ENCODE data around the gene SNX5. TPM values are rescaled to one million over a fixed set of nuclear protein-coding genes. Genes with fewer than 3 reads are reported as not detected.
A peak's percentile ranks its signal among the peaks of the same experiment; 100 is the strongest.

SNX5 gene
- total RNA-seq = 125 and 139 TPM in 2 replicates

DNA sequence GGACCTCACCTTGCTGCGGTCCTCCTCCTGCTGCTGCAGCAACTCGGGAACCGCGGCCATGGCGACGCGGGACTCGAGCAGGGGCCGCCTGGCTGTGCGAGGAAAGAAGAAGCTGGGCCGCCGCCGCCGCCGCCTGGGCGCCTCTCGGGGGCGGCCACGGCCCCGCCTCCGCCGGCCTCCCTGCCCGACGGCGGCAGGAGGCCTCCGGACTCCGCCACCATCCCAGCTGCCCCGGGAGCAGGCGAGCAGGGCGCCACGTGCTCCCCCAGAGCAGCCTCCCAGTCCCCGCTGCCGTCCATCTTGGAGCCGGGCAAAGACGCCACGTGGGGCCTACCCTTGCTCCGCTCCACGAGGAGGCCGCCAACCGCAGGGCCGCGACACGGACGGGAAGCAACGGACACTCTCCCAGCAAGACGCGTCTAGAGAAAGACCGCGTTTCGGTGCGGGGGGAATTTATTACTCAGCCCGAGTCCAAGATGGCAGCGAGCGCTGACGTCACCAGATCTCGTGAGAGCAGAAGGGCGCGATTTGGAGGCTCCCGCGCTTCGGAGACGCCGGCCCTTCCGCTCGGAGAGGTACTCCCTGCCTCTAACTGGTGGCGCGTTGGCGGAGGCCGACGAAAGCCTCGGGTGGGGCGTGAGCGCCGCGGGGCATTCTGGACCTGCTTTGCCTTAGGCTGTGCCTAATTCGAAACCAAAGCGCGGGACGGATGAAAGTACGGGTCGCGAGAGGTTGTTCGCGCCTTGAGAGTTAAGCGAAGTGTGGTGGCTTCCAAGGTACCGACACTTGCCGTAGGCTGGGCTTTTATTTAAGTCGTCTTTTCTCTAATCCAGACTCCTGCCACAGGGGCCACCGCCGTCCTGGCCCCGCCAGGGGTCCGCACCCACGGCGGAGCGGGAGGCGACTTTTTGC lies at the start of gene SNX5, which contains the start of gene MGME1:
Gene SNX5 (minus strand): TSS at position 429 of the 912 bp plus-strand sequence. CDS start 369 bp downstream, at position 60.
Gene MGME1 (plus strand): TSS at position 653 of the 912 bp plus-strand sequence. CDS start 842 bp downstream, outside the sequence.
- Mint-ChIP-seq H3K4me1 (peaks cover 78% of the 10 kb centered on the region), H3K36me3 (ENCODE audit: low read depth) (peaks cover 44% of the 10 kb centered on the region)
- TF ChIP-seq, protein P1, sequence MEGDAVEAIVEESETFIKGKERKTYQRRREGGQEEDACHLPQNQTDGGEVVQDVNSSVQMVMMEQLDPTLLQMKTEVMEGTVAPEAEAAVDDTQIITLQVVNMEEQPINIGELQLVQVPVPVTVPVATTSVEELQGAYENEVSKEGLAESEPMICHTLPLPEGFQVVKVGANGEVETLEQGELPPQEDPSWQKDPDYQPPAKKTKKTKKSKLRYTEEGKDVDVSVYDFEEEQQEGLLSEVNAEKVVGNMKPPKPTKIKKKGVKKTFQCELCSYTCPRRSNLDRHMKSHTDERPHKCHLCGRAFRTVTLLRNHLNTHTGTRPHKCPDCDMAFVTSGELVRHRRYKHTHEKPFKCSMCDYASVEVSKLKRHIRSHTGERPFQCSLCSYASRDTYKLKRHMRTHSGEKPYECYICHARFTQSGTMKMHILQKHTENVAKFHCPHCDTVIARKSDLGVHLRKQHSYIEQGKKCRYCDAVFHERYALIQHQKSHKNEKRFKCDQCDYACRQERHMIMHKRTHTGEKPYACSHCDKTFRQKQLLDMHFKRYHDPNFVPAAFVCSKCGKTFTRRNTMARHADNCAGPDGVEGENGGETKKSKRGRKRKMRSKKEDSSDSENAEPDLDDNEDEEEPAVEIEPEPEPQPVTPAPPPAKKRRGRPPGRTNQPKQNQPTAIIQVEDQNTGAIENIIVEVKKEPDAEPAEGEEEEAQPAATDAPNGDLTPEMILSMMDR (IDR thresholded peaks at IDR 0.05) = no peak

DNA sequence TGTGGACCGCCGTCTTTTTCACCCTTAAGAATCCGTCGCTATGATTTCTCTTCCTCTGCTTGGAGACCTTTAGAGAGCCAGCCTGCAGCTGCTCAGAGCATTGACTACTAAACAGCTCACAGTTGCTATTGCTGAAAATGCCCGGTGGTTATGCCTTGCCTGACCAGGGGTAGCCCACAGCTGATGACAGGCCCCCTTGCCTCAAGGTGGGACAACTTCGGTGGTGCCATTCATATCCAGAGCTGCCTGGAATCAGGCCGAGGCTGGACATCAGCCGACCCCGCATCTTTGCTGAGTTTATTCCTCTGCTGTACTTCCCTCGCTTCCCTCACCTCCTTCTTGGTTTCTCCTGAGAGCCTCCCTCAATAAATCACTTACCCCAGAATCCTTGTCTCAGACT lies 49.5 kb upstream of the SNX5 start:
- Mint-ChIP-seq H3K4me1 (peaks cover 3% of the 10 kb centered on the region), H3K27ac (no peak overlapping the region), H3K27me3 (no peaks in the 10 kb centered on the region), H3K9me3 (no peaks in the 10 kb centered on the region), H3K4me3 (no peak overlapping the region), H3K36me3 (ENCODE audit: low read depth) (no peaks in the 10 kb centered on the region)
- ChIA-PET CTCF (interaction anchor here (0.9 to 1.7 kb wide), 5 partner anchors 12 to 118 kb away, joined by 3 to 4 read pairs (median 3); no protein-coding TSS in a partner anchor), POLR2A (no interaction called here)
- intact Hi-C loops (cut with micrococcal nuclease) = no loop called here
- ATAC-seq (ENCODE audit: low read depth) = no peak
- DNase-seq = no peak
- TF ChIP-seq, protein P1 (IDR thresholded peaks at IDR 0.05) = no peak

More for the DNA sequence above, at the start of gene SNX5, which contains the start of gene MGME1:
- Mint-ChIP-seq H3K4me3 (peak within 1 kb of the TSS; percentile 97), H3K9me3 (no peaks in the 10 kb centered on the region), H3K27ac (peak within 1 kb of the TSS; percentile 97), H3K27me3 (no peaks in the 10 kb centered on the region)
- POLR2A ChIA-PET = interaction anchor here (0.6 to 5.3 kb wide), 15 partner anchors 8 to 539 kb away, joined by 3 to 96 read pairs (median 4); partner anchors contain the start of genes DSTN, DZANK1, KAT14 and PET117
- DNase-seq (peak; percentile 98), ATAC-seq (ENCODE audit: low read depth) (peak; percentile 83)
- CTCF ChIA-PET = interaction anchor here (1.0 to 1.6 kb wide), 3 partner anchors 16 to 30 kb away, joined by 3 to 5 read pairs (median 4); no protein-coding TSS in a partner anchor
- intact Hi-C loops (cut with micrococcal nuclease) = loop anchor here (1.0 to 10.0 kb wide), 15 partner anchors 28 to 1946 kb away; partner anchors contain the start of genes DSTN, DZANK1, KAT14 and PET117

DNA sequence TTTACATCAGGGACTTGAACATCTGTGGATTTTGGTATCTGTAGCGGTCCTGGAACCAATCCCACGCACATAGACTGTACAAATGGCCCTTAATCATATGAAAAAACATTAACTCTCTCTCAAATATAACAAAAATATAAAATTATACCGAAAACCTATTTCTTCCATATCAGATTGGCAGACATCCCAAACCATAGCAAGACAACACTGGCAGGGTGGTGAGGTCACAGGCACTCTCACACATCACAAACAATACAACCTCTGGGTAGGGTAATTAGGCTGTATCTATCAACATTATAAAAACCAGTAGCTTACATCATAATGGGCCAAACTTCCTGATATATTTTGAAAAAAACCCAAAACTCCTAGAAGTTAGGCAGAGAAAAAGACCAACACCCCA lies 48.2 kb upstream of the SNX5 start:
- Mint-ChIP-seq H3K27ac (no peak overlapping the region), H3K36me3 (ENCODE audit: low read depth) (no peaks in the 10 kb centered on the region), H3K4me1 (peaks cover 3% of the 10 kb centered on the region), H3K4me3 (no peak overlapping the region), H3K9me3 (no peaks in the 10 kb centered on the region), H3K27me3 (no peaks in the 10 kb centered on the region)
- DNase-seq (no peak), ATAC-seq (ENCODE audit: low read depth) (no peak)
- CTCF ChIA-PET = interaction anchor here (0.8 to 1.6 kb wide), 3 partner anchors 11 to 336 kb away, joined by 3 to 4 read pairs (median 3); no protein-coding TSS in a partner anchor
- POLR2A ChIA-PET = no interaction called here
- intact Hi-C loops (cut with micrococcal nuclease) = no loop called here
- TF ChIP-seq, protein P1 (IDR thresholded peaks at IDR 0.05) = no peak

DNA sequence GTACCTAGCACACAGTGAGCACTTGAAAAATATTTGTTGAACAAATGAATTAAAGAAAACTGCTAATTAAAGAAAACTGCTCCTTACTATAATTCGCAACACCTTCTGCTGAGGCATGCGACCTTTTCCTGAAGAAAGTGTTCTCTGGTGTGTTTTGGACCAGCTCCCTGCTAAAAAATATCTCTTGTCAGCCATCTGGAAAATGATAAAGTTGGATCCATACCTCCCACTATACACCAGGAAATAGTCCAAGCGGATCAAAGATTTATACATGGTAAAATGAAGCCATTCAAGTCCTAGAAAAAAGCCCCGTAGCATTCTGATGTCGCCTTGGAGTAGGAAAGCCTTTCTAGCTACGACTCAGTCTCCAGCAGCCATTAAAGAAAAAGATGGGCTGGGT lies 45.8 kb upstream of the SNX5 start:
- TF ChIP-seq, protein P1 (IDR thresholded peaks at IDR 0.05) = no peak
- no peaks in the 10 kb centered on the region for H3K9me3 Mint-ChIP-seq
- DNase-seq (no peak), ATAC-seq (ENCODE audit: low read depth) (no peak)
- CTCF ChIA-PET = no interaction called here
- no peaks in the 10 kb centered on the region for H3K36me3 Mint-ChIP-seq (ENCODE audit: low read depth)
- H3K4me3 Mint-ChIP-seq = no peak overlapping the region
- H3K27me3 Mint-ChIP-seq = no peaks in the 10 kb centered on the region
- H3K4me1 Mint-ChIP-seq = peaks cover 3% of the 10 kb centered on the region
- POLR2A ChIA-PET = no interaction called here
- no peak overlapping the region for H3K27ac Mint-ChIP-seq
- intact Hi-C loops (cut with micrococcal nuclease) = no loop called here

DNA sequence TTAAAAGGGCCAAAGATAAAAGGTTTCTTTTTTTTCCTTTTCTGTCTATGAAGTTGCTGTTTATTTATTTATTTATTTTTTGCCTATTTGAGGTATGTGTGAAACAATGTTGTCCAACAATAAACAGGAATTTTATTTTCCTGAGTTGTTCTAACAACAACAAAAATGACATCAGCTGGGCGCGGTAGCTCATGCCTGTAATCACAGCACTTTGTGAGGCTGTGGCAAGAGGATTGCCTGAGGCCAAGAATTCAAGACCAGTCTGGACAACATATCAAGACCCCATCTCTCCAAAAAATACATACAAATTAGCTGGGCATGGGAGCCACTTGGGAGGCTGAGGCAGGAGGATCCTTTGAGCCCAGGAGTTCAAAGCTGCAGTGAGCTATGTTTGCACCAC lies 44.3 kb upstream of the SNX5 start:
- intact Hi-C loops (cut with micrococcal nuclease) = no loop called here
- DNase-seq = no peak
- Mint-ChIP-seq H3K4me3 (no peak overlapping the region), H3K36me3 (ENCODE audit: low read depth) (no peaks in the 10 kb centered on the region), H3K27ac (no peak overlapping the region), H3K4me1 (no peaks in the 10 kb centered on the region), H3K9me3 (no peaks in the 10 kb centered on the region), H3K27me3 (no peaks in the 10 kb centered on the region)
- ATAC-seq (ENCODE audit: low read depth) = no peak
- CTCF ChIA-PET = interaction anchor here (0.6 to 1.1 kb wide), 2 partner anchors 14 to 1412 kb away, joined by 3 to 6 read pairs; no protein-coding TSS in a partner anchor
- POLR2A ChIA-PET = no interaction called here
- TF ChIP-seq, protein P1 (IDR thresholded peaks at IDR 0.05) = no peak
